GM12892 (cell line): ENCODE data around the gene OTUB2.

Experiments
- POLR2A ChIP-seq: IDR thresholded peaks from 2 replicates; pipeline ENCODE4 v1.6.1; 2011; ENCODE audit warnings: low read depth, low read length, control low read depth
- POLR2AphosphoS5 ChIP-seq: IDR thresholded peaks from 2 replicates; pipeline ENCODE4 v1.6.1; 2011; ENCODE audit warnings: low read depth, low read length, control low read depth
- TAF1 ChIP-seq: IDR thresholded peaks from 2 replicates; pipeline ENCODE4 v1.6.1; 2011; ENCODE audit warnings: low read depth, mild to moderate bottlenecking, control low read depth, low read length, borderline replicate concordance

- TF ChIP-seq TAF1 (no peak), POLR2AphosphoS5 (no peak), POLR2A (no peak)
Observed at GRCh38 chr14:94001501-94002396, 24.4 kb upstream of the OTUB2 start.
